GM13977 (cell line): ENCODE data around the gene TRIP11.
A peak's percentile ranks its signal among the peaks of the same experiment; 100 is the strongest.

Source experiments
- DNase-seq: peaks from one replicate; pipeline ENCODE4 v3.0.0; 2012; ENCODE audit warnings: low spot score
- in situ Hi-C: fragments of 300-500 bp; cut with MboI; formaldehyde crosslinking; loops from one replicate; pipeline ENCODE4 v1.12.0; 2022; ENCODE audit warnings: low sequenced_read_pairs, low pct_unique_long_range_greater_than_20kb, mixed read lengths, inconsistent platforms; ENCODE audit not compliant: unreplicated experiment
- TF ChIP-seq, protein P1 (sequence below): IDR thresholded peaks from 2 replicates; pipeline ENCODE4 v1.5.1; 2012; ENCODE audit warnings: mild to moderate bottlenecking, control low read depth; ENCODE audit not compliant: insufficient read depth; ENCODE audit errors: extremely low read depth, missing control alignments

TRIP11 gene

DNA sequence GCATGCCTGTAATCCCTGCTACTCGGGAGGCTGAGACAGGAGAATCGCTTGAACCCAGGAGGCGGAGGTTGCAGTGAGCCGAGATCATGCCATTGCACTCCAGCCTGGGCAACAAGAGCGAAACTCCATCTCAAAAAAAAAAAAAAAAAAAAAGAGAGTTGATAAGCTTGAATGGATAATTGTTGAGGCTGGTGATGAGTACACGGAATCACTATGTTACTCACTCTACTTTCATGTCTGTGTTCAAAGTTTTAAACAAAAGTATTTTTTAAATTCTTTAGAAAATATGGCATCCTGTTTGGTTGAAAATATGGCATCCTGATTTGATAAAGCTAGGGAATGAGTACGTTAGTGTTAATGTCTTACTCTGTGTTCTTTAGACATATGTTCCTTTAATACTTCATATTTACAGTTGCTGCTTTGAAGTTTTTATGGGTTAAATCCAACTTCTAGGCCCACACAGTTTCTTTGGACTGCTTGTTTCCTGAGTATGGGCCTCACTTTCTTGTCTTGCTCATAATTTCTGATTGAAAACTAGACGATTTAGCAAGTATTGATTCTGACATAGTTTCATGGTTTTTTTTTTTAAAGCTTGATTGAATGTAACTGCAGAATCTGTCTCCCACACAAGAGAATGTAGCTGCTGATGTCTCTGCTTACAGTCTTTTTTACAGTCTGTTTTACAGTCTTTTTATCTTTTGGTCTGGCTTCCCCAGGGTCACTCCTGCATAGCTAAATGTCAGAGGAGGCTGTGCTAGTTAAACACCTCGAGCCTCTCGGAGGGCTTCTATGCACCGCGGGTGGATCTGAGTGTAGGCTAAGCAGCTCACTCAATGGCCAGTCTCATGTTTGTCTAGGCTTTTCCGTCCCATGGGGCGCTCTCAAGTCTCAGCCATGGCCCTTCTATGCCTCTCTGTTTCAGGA lies 78.3 kb downstream of the TRIP11 start:
- no peak for DNase-seq
- in situ Hi-C loops: no loop called here
- TF ChIP-seq, protein P1, sequence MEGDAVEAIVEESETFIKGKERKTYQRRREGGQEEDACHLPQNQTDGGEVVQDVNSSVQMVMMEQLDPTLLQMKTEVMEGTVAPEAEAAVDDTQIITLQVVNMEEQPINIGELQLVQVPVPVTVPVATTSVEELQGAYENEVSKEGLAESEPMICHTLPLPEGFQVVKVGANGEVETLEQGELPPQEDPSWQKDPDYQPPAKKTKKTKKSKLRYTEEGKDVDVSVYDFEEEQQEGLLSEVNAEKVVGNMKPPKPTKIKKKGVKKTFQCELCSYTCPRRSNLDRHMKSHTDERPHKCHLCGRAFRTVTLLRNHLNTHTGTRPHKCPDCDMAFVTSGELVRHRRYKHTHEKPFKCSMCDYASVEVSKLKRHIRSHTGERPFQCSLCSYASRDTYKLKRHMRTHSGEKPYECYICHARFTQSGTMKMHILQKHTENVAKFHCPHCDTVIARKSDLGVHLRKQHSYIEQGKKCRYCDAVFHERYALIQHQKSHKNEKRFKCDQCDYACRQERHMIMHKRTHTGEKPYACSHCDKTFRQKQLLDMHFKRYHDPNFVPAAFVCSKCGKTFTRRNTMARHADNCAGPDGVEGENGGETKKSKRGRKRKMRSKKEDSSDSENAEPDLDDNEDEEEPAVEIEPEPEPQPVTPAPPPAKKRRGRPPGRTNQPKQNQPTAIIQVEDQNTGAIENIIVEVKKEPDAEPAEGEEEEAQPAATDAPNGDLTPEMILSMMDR: no peak

DNA sequence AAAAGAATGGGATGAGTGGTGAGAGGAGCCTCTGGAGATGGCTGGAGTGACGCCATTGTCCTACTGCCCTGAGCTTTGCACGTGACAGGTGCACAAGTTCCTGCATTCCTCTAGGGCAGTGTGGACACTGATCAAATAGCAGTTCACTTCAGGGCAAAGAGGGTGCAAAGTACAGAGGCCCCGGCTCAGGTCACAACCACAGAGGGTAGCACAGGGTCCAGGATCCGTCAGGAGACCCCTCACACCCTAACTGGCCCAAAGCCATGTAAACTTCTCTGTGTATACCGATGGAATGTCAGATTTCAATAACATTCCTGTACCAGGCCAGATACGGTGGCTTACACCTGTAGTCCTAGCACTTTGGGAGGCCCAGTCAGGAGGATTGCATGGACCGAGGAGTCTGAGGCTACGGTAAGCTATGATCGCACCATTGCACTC lies 82.0 kb downstream of the TRIP11 start:
- in situ Hi-C loops: no loop called here
- TF ChIP-seq, protein P1: no peak
- no peak for DNase-seq

DNA sequence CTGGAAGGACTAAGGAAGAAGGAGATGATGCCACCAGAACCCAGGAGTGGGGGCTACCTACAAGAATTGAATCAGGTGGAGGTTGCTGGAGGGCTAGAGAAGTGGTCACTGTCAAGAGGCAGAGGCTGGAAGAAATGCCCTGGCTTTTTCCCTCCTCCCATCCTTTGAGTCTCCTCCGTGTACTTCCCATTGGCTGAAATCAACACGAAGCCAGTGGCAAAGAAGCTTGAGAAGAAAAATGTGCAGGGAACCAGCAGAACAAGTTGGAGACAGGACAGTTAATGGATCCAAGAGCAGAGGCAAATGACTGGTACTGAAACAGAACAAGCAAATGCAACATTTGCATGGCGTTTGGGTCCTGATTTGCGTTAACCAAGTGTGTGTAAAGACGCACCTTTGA lies 83.2 kb downstream of the TRIP11 start:
- in situ Hi-C loops: no loop called here
- TF ChIP-seq, protein P1: no peak
- DNase-seq: no peak

DNA sequence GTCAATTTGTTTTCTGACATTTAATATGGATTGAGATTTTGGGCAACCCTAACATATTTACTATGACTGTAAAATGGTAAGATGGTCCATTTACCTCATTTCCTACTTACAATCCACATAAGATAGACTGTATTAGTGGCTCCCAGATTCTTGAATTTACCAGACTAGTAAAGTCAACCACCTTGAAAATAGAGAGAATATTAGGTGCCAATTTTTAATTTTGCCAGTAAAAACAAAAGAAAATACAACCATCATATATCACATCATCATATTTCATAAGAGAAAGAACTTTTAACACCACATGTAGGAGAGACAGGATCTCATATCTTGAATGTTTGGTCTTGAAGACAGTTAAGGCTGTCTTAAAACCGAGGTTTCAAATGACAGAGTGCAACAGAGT lies 84.7 kb downstream of the TRIP11 start:
- in situ Hi-C loops: no loop called here
- TF ChIP-seq, protein P1: no peak

DNA sequence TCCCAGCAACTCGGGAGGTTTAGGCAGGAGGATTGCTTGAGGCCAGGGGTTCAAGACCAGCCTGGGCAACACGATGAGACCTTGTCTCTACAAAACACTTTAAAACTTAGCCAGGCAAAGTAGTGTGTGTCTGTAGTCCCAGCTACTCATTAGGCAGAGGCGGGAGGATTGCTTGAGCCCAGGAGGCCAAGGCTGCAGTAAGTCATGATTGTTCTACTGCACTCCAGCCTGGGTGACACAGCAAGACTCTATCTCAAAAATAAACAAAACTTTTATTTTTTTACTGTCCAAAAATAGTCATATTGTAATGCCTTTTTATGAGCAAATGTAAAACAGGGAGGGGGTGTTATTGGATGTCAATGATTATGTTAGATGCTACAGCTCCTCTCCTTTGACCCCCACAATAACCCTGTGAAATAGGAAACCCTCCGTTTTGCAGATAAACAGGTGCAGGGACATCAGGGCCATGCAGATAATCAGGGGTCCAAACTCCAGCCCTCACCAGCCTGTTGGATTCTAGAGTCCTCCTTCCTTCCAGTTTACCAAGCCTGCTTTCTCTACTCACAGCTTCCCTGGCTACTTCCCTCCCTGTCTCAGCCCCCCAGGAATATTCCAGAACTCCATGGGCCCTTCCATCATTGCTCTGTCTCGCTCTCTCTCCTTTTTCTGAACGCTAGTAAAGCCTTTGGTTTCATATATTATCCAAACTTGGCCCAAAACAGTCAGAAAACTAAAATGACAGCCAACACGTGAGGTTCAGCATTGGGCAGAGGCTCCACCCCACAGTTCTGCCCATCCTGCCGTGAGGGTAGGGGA lies 86.5 kb downstream of the TRIP11 start:
- in situ Hi-C loops: no loop called here
- TF ChIP-seq, protein P1: no peak
- DNase-seq: no peak

More for the DNA sequence above, 84.7 kb downstream of the TRIP11 start:
- no peak for DNase-seq

DNA sequence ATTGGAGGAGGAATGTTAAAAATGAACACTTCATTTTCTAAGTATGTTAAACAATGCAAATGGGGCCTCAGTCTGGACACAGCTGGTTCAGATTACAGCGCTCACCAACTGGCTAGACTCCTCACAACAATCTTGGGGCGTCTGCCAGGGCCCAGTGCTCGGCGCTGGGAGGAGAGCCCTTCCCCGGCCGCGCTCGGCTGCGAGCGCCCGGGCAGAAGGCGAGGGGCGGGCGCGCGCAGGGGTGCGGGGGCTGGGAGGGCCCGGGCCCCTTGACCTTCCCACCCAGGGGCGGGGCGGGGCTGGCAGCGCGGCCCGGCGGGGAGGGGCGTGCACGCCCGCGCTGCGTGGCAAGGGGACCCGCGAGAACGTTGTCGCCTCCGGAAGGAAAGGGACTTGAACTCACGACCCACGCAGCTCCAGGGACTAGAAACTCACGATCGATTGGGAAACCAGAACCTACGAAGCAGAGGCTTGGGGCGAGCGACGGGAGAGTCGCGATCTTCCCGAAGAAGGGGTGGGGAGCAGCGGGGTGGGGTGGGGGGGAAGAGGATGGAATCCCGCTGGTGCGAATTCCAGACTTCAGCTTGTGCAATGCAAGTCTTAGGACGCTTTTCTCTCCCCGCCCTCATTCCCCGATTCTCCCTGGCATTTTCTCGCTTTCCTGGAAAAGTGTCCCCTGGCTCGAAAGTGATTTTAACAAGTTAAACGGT lies 92.2 kb downstream of the TRIP11 start, which contains the start of gene FBLN5:
Gene FBLN5, minus strand, starts transcription at position 220 of the 710 bp plus-strand sequence. CDS start 465 bp downstream, outside the sequence.
- TF ChIP-seq, protein P1: no peak
- in situ Hi-C loops: no loop called here
- peak; percentile 34 for DNase-seq
